ENCODE measurements around the gene ABCC6.

DNA sequence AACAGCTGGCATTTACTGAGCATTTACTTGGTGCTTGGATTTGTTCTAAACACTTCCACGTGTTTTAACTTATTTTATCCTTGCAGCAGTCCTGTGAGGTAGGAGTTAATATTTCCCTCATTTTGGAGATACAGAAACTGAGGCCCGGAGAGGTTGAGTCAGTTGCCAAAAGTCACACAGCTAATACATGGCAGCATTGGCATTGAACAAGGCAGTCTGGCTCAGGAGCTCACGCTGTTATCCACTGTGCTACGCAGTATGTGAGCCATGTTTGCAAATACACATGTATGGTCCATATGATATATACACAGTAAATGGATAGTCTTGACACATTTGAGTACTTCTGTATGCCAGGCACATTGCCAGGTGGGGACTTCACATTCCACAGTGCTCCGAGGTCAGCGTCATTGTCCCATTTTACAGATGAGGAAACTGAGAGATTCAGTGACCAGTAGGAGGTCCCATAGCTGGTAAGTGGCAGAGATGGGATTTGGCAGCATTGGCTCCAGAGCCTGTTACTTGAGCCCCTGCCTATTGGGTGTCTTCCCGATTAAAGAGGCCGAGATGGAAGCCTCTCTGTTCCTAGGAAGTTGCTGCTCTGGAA lies 110.7 kb downstream of the ABCC6 start:
- TF ChIP-seq, protein P1, sequence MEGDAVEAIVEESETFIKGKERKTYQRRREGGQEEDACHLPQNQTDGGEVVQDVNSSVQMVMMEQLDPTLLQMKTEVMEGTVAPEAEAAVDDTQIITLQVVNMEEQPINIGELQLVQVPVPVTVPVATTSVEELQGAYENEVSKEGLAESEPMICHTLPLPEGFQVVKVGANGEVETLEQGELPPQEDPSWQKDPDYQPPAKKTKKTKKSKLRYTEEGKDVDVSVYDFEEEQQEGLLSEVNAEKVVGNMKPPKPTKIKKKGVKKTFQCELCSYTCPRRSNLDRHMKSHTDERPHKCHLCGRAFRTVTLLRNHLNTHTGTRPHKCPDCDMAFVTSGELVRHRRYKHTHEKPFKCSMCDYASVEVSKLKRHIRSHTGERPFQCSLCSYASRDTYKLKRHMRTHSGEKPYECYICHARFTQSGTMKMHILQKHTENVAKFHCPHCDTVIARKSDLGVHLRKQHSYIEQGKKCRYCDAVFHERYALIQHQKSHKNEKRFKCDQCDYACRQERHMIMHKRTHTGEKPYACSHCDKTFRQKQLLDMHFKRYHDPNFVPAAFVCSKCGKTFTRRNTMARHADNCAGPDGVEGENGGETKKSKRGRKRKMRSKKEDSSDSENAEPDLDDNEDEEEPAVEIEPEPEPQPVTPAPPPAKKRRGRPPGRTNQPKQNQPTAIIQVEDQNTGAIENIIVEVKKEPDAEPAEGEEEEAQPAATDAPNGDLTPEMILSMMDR (conservative IDR thresholded peaks at IDR 0.05; ENCODE audit: low read depth, low read length) = no peak
- no peak for TF ChIP-seq EZH2 (IDR thresholded peaks at IDR 0.05; ENCODE audit: borderline replicate concordance, low read depth, low read length, poor library complexity, severe bottlenecking)
